Vagina (tissue), 2 donors: ENCODE data around the gene EXOC2.

Experiments used
- CTCF ChIP-seq, 3 experiments: fragments of 450-650 bp in 2 of 3; fragments of 200-600 bp in 1 of 3; sonication (generic) in 1 of 3; IDR thresholded peaks; one replicate each; pipeline ENCODE4 v1.5.1; 2017 to 2019; ENCODE audit warnings: antibody characterized with exemption in 3 of 3, mild to moderate bottlenecking in 2 of 3, moderate library complexity in 2 of 3
- POLR2A ChIP-seq, 2 donors: fragments of 450-650 bp; IDR thresholded peaks; one replicate each; pipeline ENCODE4 v1.6.1; 2017; ENCODE audit warnings: antibody characterized with exemption in 2 of 2, mild to moderate bottlenecking in 2 of 2, moderate library complexity in 2 of 2
- POLR2AphosphoS5 ChIP-seq, 2 donors: sonication (generic); formaldehyde crosslinking; IDR thresholded peaks; one replicate each; pipeline ENCODE4 v1.9.0; 2017; ENCODE audit warnings: antibody characterized with exemption in 2 of 2, mild to moderate bottlenecking in 2 of 2, low read depth in 1 of 2; ENCODE audit not compliant: insufficient read depth in 1 of 2

GRCh38 chr6:617456-618100 lies 75.4 kb downstream of the EXOC2 start:
- no peak for TF ChIP-seq CTCF (IDR thresholded peaks at IDR 0.05)
- no peak for TF ChIP-seq POLR2A (IDR thresholded peaks at IDR 0.05)
- no peak for TF ChIP-seq POLR2AphosphoS5 (IDR thresholded peaks at IDR 0.05; ENCODE audit: insufficient read depth in 1 of 2, low read depth in 1 of 2)
